Ishikawa (cell line): Measurements from ENCODE around the gene LRP8.

Experiments used
- CEBPB ChIP-seq: IDR thresholded peaks from 2 replicates; pipeline ENCODE4 v1.6.1; 2012
- CREB1 ChIP-seq: IDR thresholded peaks from 2 replicates; pipeline ENCODE4 v1.6.1; 2012; ENCODE audit warnings: low read depth
- EGR1 ChIP-seq: IDR thresholded peaks from 2 replicates; pipeline ENCODE4 v1.6.1; 2012
- EP300 ChIP-seq: IDR thresholded peaks from 2 replicates; pipeline ENCODE4 v1.6.1; 2012; ENCODE audit warnings: borderline replicate concordance
- FOXM1 ChIP-seq: IDR thresholded peaks from 2 replicates; pipeline ENCODE4 v1.6.1; 2012; ENCODE audit warnings: low read depth, borderline replicate concordance
- MAX ChIP-seq: IDR thresholded peaks from 2 replicates; pipeline ENCODE4 v1.6.1; 2012
- RAD21 ChIP-seq: IDR thresholded peaks from 2 replicates; pipeline ENCODE4 v1.6.1; 2012; ENCODE audit warnings: low read depth
- REST ChIP-seq: IDR thresholded peaks from 2 replicates; pipeline ENCODE4 v1.6.1; 2012; ENCODE audit warnings: low read depth, mild to moderate bottlenecking
- TAF1 ChIP-seq: IDR thresholded peaks from 2 replicates; pipeline ENCODE4 v1.6.1; 2012; ENCODE audit warnings: low read depth, mild to moderate bottlenecking
- TEAD4 ChIP-seq: IDR thresholded peaks from 2 replicates; pipeline ENCODE4 v1.6.1; 2012
- ZBTB7A ChIP-seq: IDR thresholded peaks from 2 replicates; pipeline ENCODE4 v1.6.1; 2012; ENCODE audit warnings: low read depth
- TF ChIP-seq, protein P1 (sequence below): IDR thresholded peaks from 2 replicates; pipeline ENCODE4 v1.6.1; 2012

GRCh38 chr1:53359934-53360276 is 32.0 kb upstream of the LRP8 start:
- TF ChIP-seq REST (no peak), MAX (no peak), CREB1 (no peak), TAF1 (no peak), CEBPB (no peak), EGR1 (no peak), EP300 (no peak), RAD21 (no peak), TEAD4 (no peak), FOXM1 (no peak), ZBTB7A (no peak)
- TF ChIP-seq, protein P1, sequence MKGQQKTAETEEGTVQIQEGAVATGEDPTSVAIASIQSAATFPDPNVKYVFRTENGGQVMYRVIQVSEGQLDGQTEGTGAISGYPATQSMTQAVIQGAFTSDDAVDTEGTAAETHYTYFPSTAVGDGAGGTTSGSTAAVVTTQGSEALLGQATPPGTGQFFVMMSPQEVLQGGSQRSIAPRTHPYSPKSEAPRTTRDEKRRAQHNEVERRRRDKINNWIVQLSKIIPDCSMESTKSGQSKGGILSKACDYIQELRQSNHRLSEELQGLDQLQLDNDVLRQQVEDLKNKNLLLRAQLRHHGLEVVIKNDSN = no peak
